SH-SY5Y (cell line): ENCODE results near the gene FOXC2.

Experiments
- GATA2 ChIP-seq: IDR thresholded peaks from 2 replicates; pipeline ENCODE4 v1.6.1; 2011; ENCODE audit warnings: mild to moderate bottlenecking, low read depth, low read length
- GATA3 ChIP-seq: IDR thresholded peaks from 2 replicates; pipeline ENCODE4 v1.6.1; 2011; ENCODE audit warnings: low read depth, mild to moderate bottlenecking, low read length, moderate library complexity

Gene FOXC2

DNA sequence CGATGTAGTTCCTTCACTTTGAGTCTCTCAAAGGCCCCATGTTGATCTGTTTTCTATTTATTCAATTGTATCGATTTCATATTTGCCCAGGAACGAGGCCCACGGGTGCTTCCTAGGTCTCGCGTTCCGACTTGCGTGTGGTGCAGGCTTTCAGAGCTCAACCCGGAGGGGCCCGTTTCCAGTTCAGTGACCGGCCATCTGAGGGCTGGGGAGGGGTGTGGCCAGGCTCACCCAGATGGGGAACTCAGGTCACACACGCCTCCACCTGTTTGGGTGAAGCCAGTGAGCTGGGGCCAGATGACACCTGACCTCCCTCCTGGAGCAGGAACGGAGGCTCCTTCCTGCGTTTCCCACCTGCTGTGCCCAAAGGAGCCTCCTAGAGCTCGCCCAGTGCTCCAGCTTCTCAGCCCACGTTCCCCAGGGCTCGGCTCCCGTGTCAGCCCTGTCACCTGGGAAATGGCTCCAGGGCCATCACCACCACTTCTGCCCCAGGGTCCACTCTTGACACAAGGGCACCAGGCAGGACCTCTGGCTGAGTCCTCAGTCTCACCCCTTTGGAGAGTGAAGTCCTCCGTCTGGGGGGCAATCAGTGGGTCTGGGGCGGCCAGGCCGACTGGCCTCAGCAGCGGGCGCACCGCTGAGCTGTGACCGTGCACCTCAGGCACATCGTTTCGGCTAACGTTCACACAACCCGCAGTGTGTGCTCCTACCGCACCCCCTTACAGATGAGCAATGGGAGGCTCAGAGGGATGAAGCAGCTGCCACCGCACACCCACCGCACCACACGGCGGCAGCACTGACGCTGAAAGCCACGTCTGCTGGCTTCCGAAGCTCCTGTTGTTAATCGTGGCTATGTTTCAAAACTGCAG, 38.3 kb upstream of the FOXC2 start:
- TF ChIP-seq GATA3 (no peak), GATA2 (no peak)

- TF ChIP-seq GATA3: no peak
- no peak for TF ChIP-seq GATA2
Measured at GRCh38 chr16:86529160-86529559, 37.5 kb upstream of the FOXC2 start.

- no peak for TF ChIP-seq GATA3
- no peak for TF ChIP-seq GATA2
Measured at GRCh38 chr16:86530251-86531190, 36.1 kb upstream of the FOXC2 start.

DNA sequence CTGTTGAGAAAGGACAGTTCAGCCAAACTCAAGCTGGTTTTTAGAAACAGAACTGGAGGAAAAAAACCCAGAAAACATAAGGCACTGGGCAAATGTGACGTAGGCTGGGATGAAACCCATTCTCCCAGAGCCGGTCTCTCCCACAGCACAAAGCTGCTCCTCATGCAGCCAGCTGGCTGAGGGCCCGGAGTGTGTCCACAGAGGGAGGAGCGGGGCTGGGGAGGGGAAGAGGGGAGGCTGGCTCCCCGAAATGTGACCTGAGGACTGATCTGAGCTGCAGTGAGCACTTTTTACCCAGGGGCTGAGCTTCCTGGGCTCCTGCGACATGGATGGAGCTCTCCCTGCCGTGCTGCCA, 35.5 kb upstream of the FOXC2 start:
- no peak for TF ChIP-seq GATA2
- no peak for TF ChIP-seq GATA3

GRCh38 chr16:86531641-86532525, 34.7 kb upstream of the FOXC2 start:
- TF ChIP-seq GATA3 (no peak), GATA2 (no peak)

DNA sequence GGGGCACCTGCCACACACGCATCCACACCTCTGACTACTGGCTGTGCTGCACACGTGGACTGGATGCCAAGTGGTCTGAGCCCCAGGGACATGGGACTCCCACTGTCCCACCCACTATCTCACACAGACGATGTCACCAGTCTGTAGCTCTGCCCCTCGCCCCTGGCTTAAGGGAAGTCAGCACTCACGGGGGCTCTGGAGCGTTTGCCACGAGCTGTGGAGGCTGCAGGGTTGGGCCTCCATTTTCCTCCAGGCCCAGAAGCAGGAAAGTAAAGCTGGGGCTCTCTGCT, 34.2 kb upstream of the FOXC2 start:
- no peak for TF ChIP-seq GATA3
- TF ChIP-seq GATA2: no peak

GRCh38 chr16:86533076-86533475, 33.6 kb upstream of the FOXC2 start:
- no peak for TF ChIP-seq GATA3
- no peak for TF ChIP-seq GATA2

DNA sequence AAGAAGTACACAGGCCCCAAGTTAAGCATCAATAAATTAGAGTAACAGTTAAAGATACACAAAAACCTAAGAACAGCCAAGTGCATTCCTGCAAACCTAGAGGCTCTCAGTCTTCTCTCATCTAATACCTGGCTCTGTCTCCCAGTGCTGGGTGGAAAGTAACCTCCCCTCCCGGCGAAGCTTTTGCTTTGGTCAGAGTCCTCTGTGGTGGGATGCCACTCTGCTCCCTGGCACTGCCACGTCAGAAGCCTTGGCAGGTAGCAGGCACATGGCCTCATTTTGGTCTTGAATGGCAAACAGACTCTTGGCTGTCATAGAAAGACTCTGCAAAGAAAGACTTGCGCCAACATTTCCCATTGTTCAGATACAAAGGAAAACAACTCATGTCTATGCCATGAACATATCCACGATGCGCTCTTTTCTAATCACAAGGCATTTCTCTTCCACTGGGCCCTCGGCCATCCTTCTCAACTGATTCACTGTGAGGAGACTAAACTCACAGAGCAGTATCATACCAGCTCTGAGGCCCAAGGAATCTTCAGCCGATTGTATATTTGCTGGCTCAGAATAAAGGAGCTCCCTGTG, 32.8 kb upstream of the FOXC2 start:
- TF ChIP-seq GATA2 (no peak), GATA3 (no peak)

- TF ChIP-seq GATA3 (no peak), GATA2 (no peak)
Measured at GRCh38 chr16:86534779-86535615, 31.6 kb upstream of the FOXC2 start.

- TF ChIP-seq GATA3 (no peak), GATA2 (no peak)
Measured at GRCh38 chr16:86536621-86537020, 30.0 kb upstream of the FOXC2 start.

DNA sequence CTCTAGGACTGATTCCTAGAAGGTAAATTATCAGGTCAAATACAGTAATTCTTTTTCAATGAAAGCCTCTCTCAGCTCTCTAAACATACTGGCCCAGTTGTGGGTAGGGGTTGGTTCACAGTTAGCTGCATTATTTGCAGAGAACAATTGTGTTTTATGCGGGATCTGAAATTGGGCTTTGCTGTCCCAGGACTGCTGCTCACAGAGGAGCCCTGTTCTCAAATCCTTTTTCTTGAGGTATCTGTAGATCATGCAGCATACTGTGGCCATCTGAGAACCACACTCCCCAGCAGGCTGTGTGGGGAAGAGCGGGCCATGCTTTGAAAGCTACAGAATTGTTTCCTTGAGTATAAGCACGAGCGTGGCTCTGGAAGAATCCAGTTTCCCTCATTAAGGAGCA, 29.1 kb upstream of the FOXC2 start:
- TF ChIP-seq GATA2: no peak
- no peak for TF ChIP-seq GATA3

DNA sequence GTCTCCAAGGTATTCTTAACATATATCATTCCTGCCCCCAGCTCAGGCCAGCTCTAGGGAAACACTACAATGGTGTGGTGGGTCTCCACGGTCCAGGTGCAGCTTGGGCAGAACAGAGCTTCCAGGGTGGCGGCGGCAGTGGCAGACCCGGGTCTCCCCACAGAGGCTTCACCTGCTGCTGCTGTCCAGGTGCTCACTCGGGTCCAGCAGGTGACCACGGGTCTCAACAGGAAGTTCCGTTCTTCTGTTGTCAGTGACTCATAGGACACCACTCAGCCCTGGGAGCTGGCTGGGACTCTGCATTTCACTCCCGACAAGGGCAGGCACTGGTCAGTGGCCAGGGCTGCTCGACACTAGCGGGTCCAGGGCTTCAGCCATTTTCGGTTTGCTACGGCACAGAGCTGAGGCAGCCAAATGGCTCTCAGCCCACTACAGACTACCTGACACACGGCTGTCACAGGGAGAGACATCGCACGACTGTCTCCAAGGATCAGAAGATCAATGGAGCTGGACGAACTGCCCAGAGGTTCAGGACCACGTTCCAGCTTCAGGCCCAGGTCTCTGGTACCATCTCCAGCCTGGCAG, 28.3 kb upstream of the FOXC2 start:
- no peak for TF ChIP-seq GATA3
- TF ChIP-seq GATA2: no peak
